Kidney (tissue), 14 donors: Measurements from ENCODE around the gene HOXA3. TPM values are rescaled to one million over a fixed set of nuclear protein-coding genes. Genes with fewer than 3 reads are reported as not detected.

Experiments
- DNase-seq, 5 donors: peaks; one replicate each; pipeline ENCODE4 v3.0.0-alpha.2; 2013 to 2020
- FAIRE-seq: peaks from 2 replicates; lab custom pipeline; 2012; peaks lifted over from hg19 to GRCh38; lab: Jason Lieb, UNC
- H3K27ac ChIP-seq, 2 donors: one replicate each; pipeline ENCODE4 v1.7.0; 2013; ENCODE audit warnings: low read depth in 2 of 2, low read length in 2 of 2, inconsistent platforms in 1 of 2
- H3K27me3 ChIP-seq: one replicate; pipeline ENCODE4 v1.7.1; 2013; ENCODE audit warnings: low read length, inconsistent platforms; ENCODE audit not compliant: control insufficient read depth, insufficient read depth
- H3K36me3 ChIP-seq, 3 donors: one replicate each; pipeline versions ENCODE4 v1.7.0 to v1.7.1; 2013; ENCODE audit warnings: low read length in 3 of 3, control low read depth in 1 of 3, inconsistent platforms in 1 of 3; ENCODE audit not compliant: insufficient read depth in 3 of 3, control insufficient read depth in 2 of 3
- H3K4me1 ChIP-seq, 3 donors: one replicate each; pipeline versions ENCODE4 v1.7.0 to v1.7.1; 2013; ENCODE audit warnings: low read length in 3 of 3, inconsistent platforms in 1 of 3, low read depth in 1 of 3; ENCODE audit not compliant: control insufficient read depth in 2 of 3, insufficient read depth in 2 of 3
- H3K4me3 ChIP-seq, 3 donors: one replicate each; pipeline versions ENCODE4 v1.7.0 to v1.8.1; 2013; ENCODE audit warnings: low read length in 3 of 3, control low read depth in 1 of 3, inconsistent platforms in 1 of 3
- H3K9ac ChIP-seq, 3 donors: one replicate each; pipeline versions ENCODE4 v1.7.0 to v1.7.1; 2013; ENCODE audit warnings: low read length in 3 of 3, control low read depth in 1 of 3, inconsistent platforms in 1 of 3
- H3K9me3 ChIP-seq, 3 donors: one replicate each; pipeline versions ENCODE4 v1.7.0 to v1.7.1; 2013; ENCODE audit warnings: low read length in 3 of 3, control low read depth in 1 of 3, inconsistent platforms in 1 of 3; ENCODE audit not compliant: control insufficient read depth in 2 of 3, insufficient read depth in 1 of 3
- intact Hi-C: fragments of 100-400 bp; cut with DNase I; formaldehyde crosslinking; loops from one replicate; pipeline ENCODE4 v1.11.1; 2022
- polyA plus RNA-seq: library from polyadenylated mRNA; stranded (reverse); fragments of 350-450 nt; fragmentation: Illumina TruSeq; extraction: RNeasy Lipid Tissue Mini Kit (QIAGEN cat#74804); gene quantifications from one replicate; pipeline ENCODE4 v1.2.3, GENCODE V29; 2014; ENCODE audit warnings: low read depth, low replicate concordance; ENCODE audit not compliant: insufficient read depth
- total RNA-seq: library from RNA; stranded (reverse); fragmentation: NEBNext Ultra II Directional; extraction: Animal tissue kit (Norgen Biotek cat#: 25700); gene quantifications from one replicate; pipeline ENCODE4 v1.2.1, GENCODE V29; 2021
- TF ChIP-seq, protein P1 (sequence below): IDR thresholded peaks from 3 replicates; pipeline ENCODE4 v1.5.1; 2012; ENCODE audit warnings: mild to moderate bottlenecking, moderate library complexity, borderline replicate concordance; ENCODE audit not compliant: insufficient read depth; ENCODE audit errors: extremely low read depth
- donor health status: control.
- donor health status: control.
- donor health status: control.
- donor health status: control.
- donor health status: control.
- donor health status: DM: yes; HTN: yes; CAD: no.
- donor health status: Normal renal cell carcinoma (clear cell type).

Gene HOXA3
- total and polyA plus RNA-seq, 2 donors from 2014 or later = 6.3 to 21.2 TPM

DNA sequence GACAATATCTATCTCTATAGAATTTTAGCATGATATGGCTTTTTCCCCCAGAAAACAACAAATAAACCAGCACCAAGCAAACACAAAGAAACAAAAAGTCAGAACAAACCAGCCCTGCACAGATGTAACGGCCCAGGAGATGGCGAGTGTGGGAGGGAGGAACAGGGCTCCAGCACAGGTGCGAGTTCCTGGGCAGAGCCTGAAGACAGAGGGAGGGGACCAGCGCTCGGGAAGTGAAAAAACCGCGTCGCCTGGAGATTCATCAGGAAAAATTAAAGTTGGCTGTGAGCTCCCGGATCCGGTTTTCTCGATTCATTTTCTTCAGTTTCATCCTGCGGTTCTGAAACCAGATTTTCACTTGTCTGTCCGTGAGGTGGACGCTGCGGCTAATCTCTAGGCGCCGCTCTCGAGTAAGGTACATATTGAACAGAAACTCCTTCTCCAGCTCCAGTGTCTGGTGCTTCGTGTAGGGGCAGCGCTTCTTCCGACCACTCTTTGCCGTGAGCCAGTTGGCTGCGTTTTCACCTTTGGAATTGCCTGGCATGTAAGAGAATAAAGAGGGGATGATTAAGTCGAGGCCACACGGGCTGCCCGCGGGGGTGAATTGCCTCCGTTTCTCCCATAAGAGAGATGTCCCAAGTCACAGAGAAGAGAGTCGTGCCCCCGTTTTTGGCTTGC lies 19.4 kb upstream of the HOXA3 start:
- intact Hi-C loops = loop anchor here (10.0 kb wide), 1 partner anchor 1317 kb away; no protein-coding TSS in a partner anchor
- peak overlapping the region; percentile 62 to 86 (median 78) for H3K4me3 ChIP-seq
- no peaks in the 10 kb centered on the region for H3K36me3 ChIP-seq
- no peaks in the 10 kb centered on the region for H3K27me3 ChIP-seq
- no peaks in the 10 kb centered on the region for H3K4me1 ChIP-seq
- peak overlapping the region; percentile 72 to 95 (median 85) for H3K9ac ChIP-seq
- DNase-seq = peak in 3 of 5 donors; percentile 35 to 68 (median 63)
- FAIRE-seq = no peak
- TF ChIP-seq, protein P1, sequence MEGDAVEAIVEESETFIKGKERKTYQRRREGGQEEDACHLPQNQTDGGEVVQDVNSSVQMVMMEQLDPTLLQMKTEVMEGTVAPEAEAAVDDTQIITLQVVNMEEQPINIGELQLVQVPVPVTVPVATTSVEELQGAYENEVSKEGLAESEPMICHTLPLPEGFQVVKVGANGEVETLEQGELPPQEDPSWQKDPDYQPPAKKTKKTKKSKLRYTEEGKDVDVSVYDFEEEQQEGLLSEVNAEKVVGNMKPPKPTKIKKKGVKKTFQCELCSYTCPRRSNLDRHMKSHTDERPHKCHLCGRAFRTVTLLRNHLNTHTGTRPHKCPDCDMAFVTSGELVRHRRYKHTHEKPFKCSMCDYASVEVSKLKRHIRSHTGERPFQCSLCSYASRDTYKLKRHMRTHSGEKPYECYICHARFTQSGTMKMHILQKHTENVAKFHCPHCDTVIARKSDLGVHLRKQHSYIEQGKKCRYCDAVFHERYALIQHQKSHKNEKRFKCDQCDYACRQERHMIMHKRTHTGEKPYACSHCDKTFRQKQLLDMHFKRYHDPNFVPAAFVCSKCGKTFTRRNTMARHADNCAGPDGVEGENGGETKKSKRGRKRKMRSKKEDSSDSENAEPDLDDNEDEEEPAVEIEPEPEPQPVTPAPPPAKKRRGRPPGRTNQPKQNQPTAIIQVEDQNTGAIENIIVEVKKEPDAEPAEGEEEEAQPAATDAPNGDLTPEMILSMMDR = no peak
- H3K27ac ChIP-seq = peak overlapping the region; percentile 84 to 96
- no peaks in the 10 kb centered on the region for H3K9me3 ChIP-seq

DNA sequence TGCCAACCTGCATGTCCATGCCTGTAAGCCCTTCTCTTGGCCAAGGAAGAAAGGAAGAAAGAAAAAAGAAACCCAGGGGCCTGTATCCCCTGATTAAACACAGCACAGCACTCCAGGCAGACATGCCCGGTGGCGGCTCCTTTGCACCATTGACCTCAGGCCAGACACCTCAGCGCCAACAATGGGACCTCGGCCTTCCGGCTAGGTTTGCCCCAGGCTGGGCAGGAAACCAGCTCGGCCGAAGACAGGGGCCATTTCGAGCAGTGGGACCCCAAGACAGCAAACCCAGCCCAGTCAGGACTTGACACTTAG lies 18.9 kb upstream of the HOXA3 start:
- Histone ChIP-seq H3K9me3 (no peaks in the 10 kb centered on the region), H3K27me3 (no peaks in the 10 kb centered on the region), H3K4me1 (no peaks in the 10 kb centered on the region), H3K4me3 (peak overlapping the region; percentile 62 to 86 (median 78)), H3K36me3 (no peaks in the 10 kb centered on the region), H3K9ac (peak overlapping the region; percentile 72 to 95 (median 85)), H3K27ac (peak overlapping the region; percentile 84 to 96)
- intact Hi-C loops = loop anchor here (10.0 kb wide), 1 partner anchor 1316 kb away; no protein-coding TSS in a partner anchor
- DNase-seq (peak in 2 of 5 donors; percentile 69), FAIRE-seq (no peak)
- TF ChIP-seq, protein P1 = no peak

DNA sequence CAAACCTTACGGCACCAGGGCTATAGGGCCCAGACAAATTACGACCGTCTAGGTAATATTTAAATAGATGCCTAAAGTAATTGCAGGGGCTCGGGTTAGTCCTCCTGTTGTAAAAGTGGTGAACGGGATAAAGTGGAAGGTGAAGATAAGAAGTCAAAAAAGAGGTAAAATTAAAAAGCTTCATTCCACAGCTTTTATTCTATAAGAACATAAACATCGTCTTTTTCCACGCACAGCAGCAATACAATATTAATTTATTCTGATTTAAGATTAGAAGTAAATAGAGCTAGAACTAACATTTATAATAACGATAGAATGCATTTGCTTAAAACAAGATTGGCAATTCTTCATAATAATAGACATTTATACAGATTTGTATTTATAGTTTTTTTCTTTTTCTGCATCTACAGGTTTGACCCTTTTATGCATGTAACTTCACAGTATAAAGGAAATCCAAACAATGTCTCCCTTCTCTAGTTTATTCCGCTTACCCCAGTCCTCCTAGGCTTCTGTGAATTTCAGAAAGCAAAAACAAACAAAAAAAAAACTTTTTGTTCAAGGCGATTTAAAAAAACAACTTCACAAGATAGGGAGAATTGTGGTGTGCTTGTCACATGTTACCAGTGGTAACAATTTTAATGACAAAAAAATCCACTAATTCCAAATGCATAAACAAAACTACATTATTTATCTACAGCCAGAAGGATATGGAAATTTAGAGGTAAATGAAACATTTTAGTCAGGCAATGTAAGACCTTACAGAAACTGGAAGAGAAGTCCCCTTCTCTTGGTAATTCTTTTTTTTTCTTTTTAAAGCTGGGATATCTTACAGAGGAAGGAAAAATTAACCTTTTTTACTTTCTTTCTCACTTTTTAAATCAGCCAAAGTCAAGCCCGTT lies 18.3 kb upstream of the HOXA3 start:
- no peaks in the 10 kb centered on the region for H3K27me3 ChIP-seq
- intact Hi-C loops = loop anchor here (10.0 kb wide), 1 partner anchor 1316 kb away; no protein-coding TSS in a partner anchor
- DNase-seq = peak in 1 of 5 donors; percentile 53
- H3K4me1 ChIP-seq = no peaks in the 10 kb centered on the region
- peak; percentile 33 for FAIRE-seq
- H3K9ac ChIP-seq = peak overlapping the region; percentile 72 to 95 (median 85)
- peak overlapping the region; percentile 62 to 86 (median 78) for H3K4me3 ChIP-seq
- TF ChIP-seq, protein P1 = no peak
- no peaks in the 10 kb centered on the region for H3K9me3 ChIP-seq
- H3K36me3 ChIP-seq = no peaks in the 10 kb centered on the region
- peak overlapping the region; percentile 94 to 96 for H3K27ac ChIP-seq
